H1 (cell line): ENCODE measurements around the gene RETREG1. TPM values are rescaled to one million over a fixed set of nuclear protein-coding genes. Genes with fewer than 3 reads are reported as not detected.

ENCODE experiments used
- CTCF ChIA-PET: fragments of 300-600 bp; sonication (Branson Sonifier 250); formaldehyde crosslinking; loops from one replicate; lab custom pipeline; 2021; ENCODE audit not compliant: partially characterized antibody; lab: Charles Lee
- POLR2A ChIA-PET: fragments of 300-600 bp; sonication (Branson Sonifier 250); formaldehyde crosslinking; loops from one replicate; lab custom pipeline; 2021; ENCODE audit warnings: inconsistent platforms; ENCODE audit not compliant: partially characterized antibody; lab: Charles Lee
- DNase-seq, 2 experiments: peaks; one replicate each; pipeline versions ENCODE4 v3.0.0 to v3.0.0-alpha.2; 2010 to 2022; ENCODE audit warnings: low spot score in 2 of 2, low read depth in 1 of 2, mixed read lengths in 1 of 2
- FAIRE-seq: peaks from 2 replicates; lab custom pipeline; 2011; peaks lifted over from hg19 to GRCh38; lab: Jason Lieb, UNC
- H2AFZ ChIP-seq: 2 replicates; pipeline ENCODE4 v1.8.1; 2012; ENCODE audit warnings: low read length, inconsistent platforms
- H2AK5ac ChIP-seq: 2 replicates; pipeline ENCODE4 v1.6.1; 2013; ENCODE audit warnings: low read depth, low read length
- H2BK120ac ChIP-seq: replicated peaks from 2 replicates; pipeline ENCODE3; 2013; ENCODE audit warnings: low read depth, low read length, inconsistent platforms
- H2BK12ac ChIP-seq: 2 replicates; pipeline ENCODE4 v1.6.1; 2013; ENCODE audit warnings: low read depth, low read length
- H2BK15ac ChIP-seq: 2 replicates; pipeline ENCODE4 v1.6.1; 2013; ENCODE audit warnings: low read length
- H2BK20ac ChIP-seq: 2 replicates; pipeline ENCODE4 v1.6.1; 2013; ENCODE audit warnings: low read length
- H2BK5ac ChIP-seq: 2 replicates; pipeline ENCODE4 v1.6.1; 2013; ENCODE audit warnings: low read depth, low read length
- H3K14ac ChIP-seq: 2 replicates; pipeline ENCODE4 v1.6.1; 2013; ENCODE audit warnings: inconsistent platforms; ENCODE audit not compliant: insufficient read length
- H3K18ac ChIP-seq: 2 replicates; pipeline ENCODE4 v1.6.1; 2013; ENCODE audit warnings: low read length; ENCODE audit errors: extremely low read depth
- H3K23ac ChIP-seq: 2 replicates; pipeline ENCODE4 v1.6.1; 2013; ENCODE audit warnings: inconsistent platforms; ENCODE audit not compliant: insufficient read length
- H3K23me2 ChIP-seq: 2 replicates; pipeline ENCODE4 v1.6.1; 2013; ENCODE audit warnings: low read depth, low read length
- H3K27ac ChIP-seq: 2 replicates; pipeline ENCODE4 v1.6.1; 2011; ENCODE audit warnings: low read depth, low read length, inconsistent platforms
- H3K27me3 ChIP-seq, 4 experiments: replicated peaks in 1 of 4; 1 replicate in 1 of 4; 2 replicates in 3 of 4; pipeline versions ENCODE4 v1.6.1 to v1.8.1; 2011 to 2013; ENCODE audit warnings: low read length in 3 of 4, mild to moderate bottlenecking in 3 of 4, inconsistent platforms in 2 of 4, mixed read lengths in 2 of 4, moderate library complexity in 1 of 4; ENCODE audit not compliant: control insufficient read depth in 3 of 4, insufficient read depth in 3 of 4; ENCODE audit errors: extremely low read depth in 1 of 4
- H3K36me3 ChIP-seq, 4 experiments: 2 replicates each; pipeline versions ENCODE4 v1.6.1 to v1.8.1; 2011 to 2013; ENCODE audit warnings: mild to moderate bottlenecking in 4 of 4, low read length in 3 of 4, moderate library complexity in 2 of 4, control low read depth in 1 of 4, inconsistent platforms in 1 of 4; ENCODE audit not compliant: insufficient read depth in 4 of 4, control insufficient read depth in 2 of 4
- H3K4ac ChIP-seq: replicated peaks from 2 replicates; pipeline ENCODE3; 2013; ENCODE audit warnings: low read length, low read depth, mixed read lengths, inconsistent platforms; ENCODE audit not compliant: insufficient read length
- H3K4me1 ChIP-seq, 4 experiments: replicated peaks in 1 of 4; 1 replicate in 1 of 4; 2 replicates in 3 of 4; pipeline versions ENCODE4 v1.6.1 to v1.8.1; 2011 to 2013; ENCODE audit warnings: low read length in 3 of 4, inconsistent platforms in 2 of 4, mixed read lengths in 1 of 4; ENCODE audit not compliant: insufficient read depth in 4 of 4, control insufficient read depth in 3 of 4
- H3K4me2 ChIP-seq, 2 experiments: 2 replicates each; pipeline versions ENCODE4 v1.6.1 to v1.8.1; 2011 to 2013; ENCODE audit warnings: low read depth in 2 of 2, low read length in 2 of 2, control low read depth in 1 of 2, inconsistent platforms in 1 of 2, mild to moderate bottlenecking in 1 of 2; ENCODE audit not compliant: insufficient read depth in 1 of 2
- H3K4me3 ChIP-seq, 4 experiments: fragments of 200-600, 300-600 bp in 1 of 4; sonication (generic), shearing (Covaris generic), sonication (Bioruptor Twin) in 1 of 4; 2 replicates each; pipeline versions ENCODE4 v1.5.1 to v1.8.1; 2011 to 2016; ENCODE audit warnings: low read length in 4 of 4, low read depth in 3 of 4, control low read depth in 2 of 4, inconsistent platforms in 2 of 4, mild to moderate bottlenecking in 2 of 4, mixed read lengths in 1 of 4, moderate library complexity in 1 of 4; ENCODE audit not compliant: insufficient read depth in 2 of 4; ENCODE audit errors: extremely low read depth in 1 of 4
- H3K56ac ChIP-seq: replicated peaks from 2 replicates; pipeline ENCODE3; 2013; ENCODE audit warnings: low read depth, mild to moderate bottlenecking, mixed read lengths, low read length, inconsistent platforms; ENCODE audit not compliant: insufficient read length
- H3K79me1 ChIP-seq: 2 replicates; pipeline ENCODE4 v1.6.1; 2013; ENCODE audit warnings: low read depth, low read length, control low read depth
- H3K79me2 ChIP-seq, 2 experiments: 2 replicates each; pipeline versions ENCODE4 v1.6.1 to v1.8.1; 2012 to 2013; ENCODE audit warnings: low read length in 2 of 2, mild to moderate bottlenecking in 2 of 2, inconsistent platforms in 1 of 2; ENCODE audit not compliant: insufficient read depth in 2 of 2, control insufficient read depth in 1 of 2
- H3K9ac ChIP-seq, 4 experiments: replicated peaks in 1 of 4; 1 replicate in 1 of 4; 2 replicates in 3 of 4; pipeline versions ENCODE4 v1.6.1 to v1.8.1; 2011 to 2013; ENCODE audit warnings: low read depth in 3 of 4, low read length in 3 of 4, control low read depth in 2 of 4, mild to moderate bottlenecking in 2 of 4, moderate library complexity in 2 of 4, inconsistent platforms in 1 of 4; ENCODE audit errors: extremely low read depth in 1 of 4
- H3K9me3 ChIP-seq, 2 experiments: 2 replicates each; pipeline versions ENCODE4 v1.6.1 to v1.8.1; 2012 to 2013; ENCODE audit warnings: mild to moderate bottlenecking in 2 of 2, moderate library complexity in 2 of 2, control low read depth in 1 of 2, inconsistent platforms in 1 of 2, low read depth in 1 of 2, low read length in 1 of 2, mixed read lengths in 1 of 2; ENCODE audit not compliant: insufficient read depth in 2 of 2
- H4K20me1 ChIP-seq, 2 experiments: replicated peaks in 1 of 2; 2 replicates each; pipeline versions ENCODE3 to v1.8.1; 2011 to 2013; ENCODE audit warnings: inconsistent platforms in 2 of 2, low read length in 2 of 2, mild to moderate bottlenecking in 1 of 2; ENCODE audit not compliant: insufficient read depth in 2 of 2, control insufficient read depth in 1 of 2
- H4K5ac ChIP-seq: 2 replicates; pipeline ENCODE4 v1.6.1; 2013; ENCODE audit warnings: low read length, low read depth, mixed read lengths, inconsistent platforms; ENCODE audit not compliant: insufficient read length
- H4K8ac ChIP-seq: 2 replicates; pipeline ENCODE4 v1.8.0; 2013; ENCODE audit warnings: mild to moderate bottlenecking, moderate library complexity, low read length, inconsistent platforms; ENCODE audit not compliant: insufficient read depth; ENCODE audit errors: extremely low read depth
- H4K91ac ChIP-seq: replicated peaks from 2 replicates; pipeline ENCODE3; 2013; ENCODE audit warnings: low read length, mixed read lengths, inconsistent platforms; ENCODE audit not compliant: insufficient read length
- BACH1 ChIP-seq: IDR thresholded peaks from 2 replicates; pipeline ENCODE4 v1.6.1; 2012; ENCODE audit warnings: low read length, improper control_type of control experiment
- CTBP2 ChIP-seq: IDR thresholded peaks from 2 replicates; pipeline ENCODE4 v1.7.0; 2011; ENCODE audit warnings: borderline replicate concordance, mild to moderate bottlenecking, moderate library complexity, mixed read lengths, low read length; ENCODE audit not compliant: insufficient read depth, insufficient read length
- GTF2F1 ChIP-seq: IDR thresholded peaks from 2 replicates; pipeline ENCODE4 v1.6.1; 2012; ENCODE audit warnings: low read depth, low read length, improper control_type of control experiment, borderline replicate concordance
- POU5F1 ChIP-seq: IDR thresholded peaks from 2 replicates; pipeline ENCODE4 v1.6.1; 2011; ENCODE audit warnings: low read depth, mild to moderate bottlenecking, low read length, moderate library complexity
- SP1 ChIP-seq: IDR thresholded peaks from 2 replicates; pipeline ENCODE4 v1.6.1; 2011; ENCODE audit warnings: low read depth, low read length
- SP2 ChIP-seq: IDR thresholded peaks from 2 replicates; pipeline ENCODE4 v1.6.1; 2012; ENCODE audit warnings: mild to moderate bottlenecking, low read length, inconsistent platforms
- WGBS, 2 experiments: shearing (Covaris generic) in 1 of 2; methylation state at CpG; one replicate each; pipeline versions ENCODE4 v1.1.6 to v1.1.7; 2013 to 2015; ENCODE audit warnings: low lambda C conversion rate in 2 of 2, mixed read lengths in 2 of 2, inconsistent platforms in 1 of 2, low coverage in 1 of 2, missing lambda C conversion rate in 1 of 2; ENCODE audit not compliant: insufficient replicate concordance in 2 of 2, insufficient coverage in 1 of 2, insufficient read length in 1 of 2; ENCODE audit errors: extremely low coverage in 1 of 2, missing lambda C conversion rate in 1 of 2; 5-methylcytosine and 5-hydroxymethylcytosine counted together
- polyA plus RNA-seq, 7 experiments: library from polyadenylated mRNA; depleted of rRNA in 3 of 7; stranded (reverse) in 5 of 7; unstranded in 2 of 7; fragments of >200 nt in 5 of 7; fragments of 200-250 nt in 2 of 7; gene quantifications; 1 replicate in 5 of 7; 2 replicates in 1 of 7; 4 replicates in 1 of 7; pipeline versions ENCODE4 v1.2.1 to v1.2.3, GENCODE V29; 2011 to 2013; ENCODE audit warnings: missing spikeins in 2 of 7, mixed read lengths in 2 of 7
- total RNA-seq: library from RNA; stranded (reverse); fragmentation: NEBNext Ultra II Directional; extraction: Animal tissue kit (Norgen Biotek cat#: 25700); gene quantifications from 2 replicates; pipeline ENCODE4 v1.2.1, GENCODE V29; 2021
- TF ChIP-seq, protein P1 (sequence below): IDR thresholded peaks from 2 replicates; pipeline ENCODE4 v1.6.1; 2012; ENCODE audit warnings: inconsistent platforms

The RETREG1 gene
- total and polyA plus RNA-seq, 2 of the 8 experiments (the other 6 are each of a cell fraction or from before 2014, with no cell fraction given) = 0.62 to 1.9 TPM

DNA sequence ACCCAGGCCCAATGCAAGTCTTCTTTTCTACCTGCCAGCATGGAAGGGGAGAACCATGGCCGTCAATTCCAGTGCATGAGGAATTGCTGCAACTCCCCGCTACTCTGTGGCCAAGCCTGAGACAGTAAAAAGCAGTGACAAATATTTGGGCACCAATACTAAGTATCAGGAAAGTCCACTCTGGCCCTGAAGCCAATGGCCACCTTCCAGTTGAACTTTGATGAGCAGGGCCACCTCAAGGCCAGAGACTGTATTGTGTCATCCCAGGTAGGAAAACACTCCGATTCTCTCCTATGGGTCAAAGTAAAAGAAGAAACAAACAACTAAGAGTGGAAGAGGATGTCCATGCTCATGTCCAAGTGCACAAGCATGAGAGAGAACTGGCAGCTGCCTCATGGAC, 27.1 kb downstream of the RETREG1 start:
- Histone ChIP-seq H3K4me2 (no peak overlapping the region), H2BK12ac (no peak overlapping the region), H3K9ac (no peak overlapping the region), H4K8ac (no peak overlapping the region), H3K9me3 (peaks cover 3% of the 10 kb centered on the region in 2 experiments; a peak in 1 of 4 replicates), H2BK20ac (no peak overlapping the region), H3K18ac (no peak overlapping the region), H4K5ac (no peak overlapping the region), H3K4me3 (no peak overlapping the region), H3K79me1 (no peaks in the 10 kb centered on the region), H3K79me2 (no peaks in the 10 kb centered on the region), H2BK120ac (no peak overlapping the region), H2BK15ac (no peak overlapping the region), H3K27ac (no peak overlapping the region), H2BK5ac (no peak overlapping the region), H4K20me1 (peaks cover 0 to 2% of the 10 kb centered on the region in 2 experiments), H3K4me1 (peaks cover 0 to 8% (median 0%) of the 10 kb centered on the region in 4 experiments; a peak in 3 of 7 replicates), H2AK5ac (no peak overlapping the region), H3K56ac (no peak overlapping the region), H3K23me2 (no peaks in the 10 kb centered on the region; the same call in 1 of the 2 replicates), H3K14ac (no peak overlapping the region), H2AFZ (no peak overlapping the region), H3K4ac (no peak overlapping the region), H3K27me3 (no peaks in the 10 kb centered on the region), H3K36me3 (no peaks in the 10 kb centered on the region), H3K23ac (no peak overlapping the region), H4K91ac (no peak overlapping the region)
- 85% methylated on average over 3 of the region's 3 CpGs; no CpG with 5 or more reads in 1 of the 2 experiments for WGBS, 2 experiments
- TF ChIP-seq, protein P1, sequence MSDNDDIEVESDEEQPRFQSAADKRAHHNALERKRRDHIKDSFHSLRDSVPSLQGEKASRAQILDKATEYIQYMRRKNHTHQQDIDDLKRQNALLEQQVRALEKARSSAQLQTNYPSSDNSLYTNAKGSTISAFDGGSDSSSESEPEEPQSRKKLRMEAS = no peak
- no peak for TF ChIP-seq POU5F1
- TF ChIP-seq SP2 = no peak
- TF ChIP-seq CTBP2 = no peak
- TF ChIP-seq GTF2F1 = no peak
- no peak for TF ChIP-seq SP1
- no peak for TF ChIP-seq BACH1
- no peak for FAIRE-seq
- POLR2A ChIA-PET = no interaction called here
- CTCF ChIA-PET = no interaction called here
- no peak for DNase-seq
